K562 (cell line): Measurements from ENCODE around the gene UTP4. TPM values are rescaled to one million over a fixed set of nuclear protein-coding genes. Genes with fewer than 3 reads are reported as not detected.

Source experiments
- ARID1B ChIP-seq: fragments of 450-650 bp; IDR thresholded peaks from 2 replicates; pipeline ENCODE4 v1.6.1; 2016; ENCODE audit warnings: antibody characterized with exemption, mild to moderate bottlenecking, inconsistent platforms
- BHLHE40 ChIP-seq: IDR thresholded peaks from 2 replicates; pipeline ENCODE4 v1.6.1; 2011; ENCODE audit warnings: low read length, improper control_type of control experiment
- HCFC1 ChIP-seq: IDR thresholded peaks from 2 replicates; pipeline ENCODE4 v1.6.1; 2012; ENCODE audit warnings: low read depth, low read length, improper control_type of control experiment
- KAT2B ChIP-seq: IDR thresholded peaks from one replicate; pipeline ENCODE4 v1.6.1; 2012; ENCODE audit warnings: low read depth, mild to moderate bottlenecking, control low read depth, inconsistent platforms, low read length, moderate library complexity
- KLF16 ChIP-seq: IDR thresholded peaks from 2 replicates; pipeline ENCODE4 v1.6.1; 2016; ENCODE audit warnings: antibody characterized with exemption
- MAFF ChIP-seq: IDR thresholded peaks from 2 replicates; pipeline ENCODE4 v1.6.1; 2012; ENCODE audit warnings: low read length, improper control_type of control experiment
- MTA2 ChIP-seq: fragments of 450-650 bp; IDR thresholded peaks from 2 replicates; pipeline ENCODE4 v1.6.1; 2016; ENCODE audit warnings: low read depth
- PML ChIP-seq: IDR thresholded peaks from 2 replicates; pipeline ENCODE4 v1.6.1; 2012; ENCODE audit warnings: low read length, inconsistent platforms
- TEAD4 ChIP-seq, 2 experiments: sonication (generic) in 1 of 2; formaldehyde crosslinking in 1 of 2; IDR thresholded peaks; 2 replicates each; pipeline versions ENCODE4 v1.6.1 to v1.8.0; 2012 to 2022; ENCODE audit warnings: borderline replicate concordance in 1 of 2, inconsistent platforms in 1 of 2, low read length in 1 of 2, mild to moderate bottlenecking in 1 of 2, missing genetic modification reagents in 1 of 2
- ZNF134 ChIP-seq: fragments of 250-450 bp; sonication (Bioruptor Pico); conservative IDR thresholded peaks from 2 replicates; pipeline ENCODE4 v1.4.0; 2020
- polyA plus RNA-seq, 8 experiments: library from polyadenylated mRNA; depleted of rRNA in 4 of 8; stranded (reverse) in 5 of 8; unstranded in 3 of 8; fragments of >200 nt; fragmentation: Nextera tagmentation in 2 of 8; fragmentation: Illumina TruSeq in 1 of 8; extraction: Ambion mirVana in 2 of 8; extraction: Trizol in 1 of 8; gene quantifications; 2 replicates each; pipeline versions ENCODE4 v1.2.1 to v1.2.3, GENCODE V29; 2011 to 2014; ENCODE audit warnings: inconsistent platforms in 1 of 8, missing spikeins in 1 of 8
- total RNA-seq, 7 experiments: library from RNA; depleted of rRNA in 6 of 7; stranded (reverse); fragments of >200 nt in 6 of 7; fragmentation: Illumina TruSeq in 2 of 7; extraction: Trizol in 2 of 7; gene quantifications; 2 replicates each; pipeline versions ENCODE4 v1.2.1 to v1.2.3, GENCODE V29; 2011 to 2021; ENCODE audit warnings: low replicate concordance in 1 of 7
- TF ChIP-seq, protein P1 (sequence below): IDR thresholded peaks from 2 replicates; pipeline ENCODE4 v1.6.1; 2014; ENCODE audit warnings: antibody characterized with exemption
- TF ChIP-seq, protein P2 (sequence below): sonication (generic); formaldehyde crosslinking; IDR thresholded peaks from 2 replicates; pipeline ENCODE4 v1.5.0; 2020; ENCODE audit warnings: missing genetic modification reagents
- TF ChIP-seq, protein P3 (sequence below): fragments of 450-650 bp; IDR thresholded peaks from 2 replicates; pipeline ENCODE4 v1.6.1; 2016; ENCODE audit warnings: low read depth
- TF ChIP-seq, protein P4 (sequence below): fragments of 450-650 bp; formaldehyde crosslinking; IDR thresholded peaks from 2 replicates; pipeline ENCODE4 v1.4.0; 2020; ENCODE audit warnings: mild to moderate bottlenecking, moderate library complexity

UTP4 gene
- total and polyA plus RNA-seq, 9 of the 15 experiments (the other 6 are each of a cell fraction or from before 2014, with no cell fraction given): 46.1 to 203 (median 145) TPM

DNA sequence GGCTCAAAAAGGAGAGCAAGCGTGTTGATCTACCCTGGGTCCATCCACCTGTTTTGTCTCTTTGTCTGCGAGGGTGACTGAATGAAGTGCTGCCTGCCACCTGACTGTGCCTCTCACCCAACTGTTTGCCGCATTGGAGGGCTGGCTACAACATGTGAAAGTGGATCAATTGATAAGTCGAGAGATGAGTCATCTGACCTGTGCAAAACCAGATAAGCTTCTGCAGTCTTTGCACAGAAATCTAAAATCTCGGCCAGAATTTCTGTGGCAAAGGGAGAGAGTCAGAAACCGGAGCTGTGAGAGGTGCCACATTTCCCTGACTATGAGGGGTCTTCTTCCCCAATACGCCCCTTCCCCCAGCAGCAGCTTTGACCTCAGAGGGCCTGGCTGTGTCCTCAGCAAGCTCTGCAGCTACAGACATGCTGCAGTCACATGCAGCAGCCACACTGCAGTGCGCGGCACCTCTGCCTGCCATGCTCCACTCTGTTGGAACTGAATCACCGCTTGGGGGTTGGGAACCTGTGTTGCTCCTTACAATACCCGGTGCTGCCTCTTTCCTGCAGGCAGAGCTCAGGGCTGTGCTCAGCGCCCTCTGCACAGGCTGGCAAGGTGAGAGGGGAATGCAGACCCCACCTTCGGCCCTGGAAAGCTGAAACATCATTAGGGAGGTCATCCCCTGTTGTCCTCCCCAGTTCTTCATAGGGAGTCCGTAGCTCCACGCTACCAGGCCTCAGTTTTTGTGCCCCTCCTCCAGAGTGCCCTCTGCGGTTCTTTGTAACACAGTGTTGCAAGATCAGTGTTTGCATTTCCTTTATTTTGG, 43.1 kb upstream of the UTP4 start (continued):
- TF ChIP-seq, protein P1, sequence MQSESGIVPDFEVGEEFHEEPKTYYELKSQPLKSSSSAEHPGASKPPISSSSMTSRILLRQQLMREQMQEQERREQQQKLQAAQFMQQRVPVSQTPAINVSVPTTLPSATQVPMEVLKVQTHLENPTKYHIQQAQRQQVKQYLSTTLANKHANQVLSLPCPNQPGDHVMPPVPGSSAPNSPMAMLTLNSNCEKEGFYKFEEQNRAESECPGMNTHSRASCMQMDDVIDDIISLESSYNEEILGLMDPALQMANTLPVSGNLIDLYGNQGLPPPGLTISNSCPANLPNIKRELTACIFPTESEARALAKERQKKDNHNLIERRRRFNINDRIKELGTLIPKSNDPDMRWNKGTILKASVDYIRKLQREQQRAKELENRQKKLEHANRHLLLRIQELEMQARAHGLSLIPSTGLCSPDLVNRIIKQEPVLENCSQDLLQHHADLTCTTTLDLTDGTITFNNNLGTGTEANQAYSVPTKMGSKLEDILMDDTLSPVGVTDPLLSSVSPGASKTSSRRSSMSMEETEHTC: peak; percentile 60; the same call in 1 of the 2 replicates
- TF ChIP-seq, protein P2, sequence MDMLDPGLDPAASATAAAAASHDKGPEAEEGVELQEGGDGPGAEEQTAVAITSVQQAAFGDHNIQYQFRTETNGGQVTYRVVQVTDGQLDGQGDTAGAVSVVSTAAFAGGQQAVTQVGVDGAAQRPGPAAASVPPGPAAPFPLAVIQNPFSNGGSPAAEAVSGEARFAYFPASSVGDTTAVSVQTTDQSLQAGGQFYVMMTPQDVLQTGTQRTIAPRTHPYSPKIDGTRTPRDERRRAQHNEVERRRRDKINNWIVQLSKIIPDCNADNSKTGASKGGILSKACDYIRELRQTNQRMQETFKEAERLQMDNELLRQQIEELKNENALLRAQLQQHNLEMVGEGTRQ (CRISPR knock-in tag): peak; percentile 9; the same call in 1 of the 2 replicates
- TF ChIP-seq PML: peak; percentile 64
- peak; percentile 43; the same call in 1 of the 2 replicates for TF ChIP-seq KLF16
- TF ChIP-seq KAT2B: no peak
- TF ChIP-seq ARID1B: peak; percentile 93
- peak; percentile 16; the same call in 1 of the 2 replicates for TF ChIP-seq MAFF
- TF ChIP-seq TEAD4 (IDR thresholded peaks at IDR 0.05; ENCODE audit: low read length): peak; percentile 86
- TF ChIP-seq TEAD4 (CRISPR knock-in tag; IDR thresholded peaks at IDR 0.05; ENCODE audit: borderline replicate concordance): no peak
- TF ChIP-seq BHLHE40: peak; percentile 32; the same call in 1 of the 2 replicates
- TF ChIP-seq MTA2: peak; percentile 63
- TF ChIP-seq, protein P3, sequence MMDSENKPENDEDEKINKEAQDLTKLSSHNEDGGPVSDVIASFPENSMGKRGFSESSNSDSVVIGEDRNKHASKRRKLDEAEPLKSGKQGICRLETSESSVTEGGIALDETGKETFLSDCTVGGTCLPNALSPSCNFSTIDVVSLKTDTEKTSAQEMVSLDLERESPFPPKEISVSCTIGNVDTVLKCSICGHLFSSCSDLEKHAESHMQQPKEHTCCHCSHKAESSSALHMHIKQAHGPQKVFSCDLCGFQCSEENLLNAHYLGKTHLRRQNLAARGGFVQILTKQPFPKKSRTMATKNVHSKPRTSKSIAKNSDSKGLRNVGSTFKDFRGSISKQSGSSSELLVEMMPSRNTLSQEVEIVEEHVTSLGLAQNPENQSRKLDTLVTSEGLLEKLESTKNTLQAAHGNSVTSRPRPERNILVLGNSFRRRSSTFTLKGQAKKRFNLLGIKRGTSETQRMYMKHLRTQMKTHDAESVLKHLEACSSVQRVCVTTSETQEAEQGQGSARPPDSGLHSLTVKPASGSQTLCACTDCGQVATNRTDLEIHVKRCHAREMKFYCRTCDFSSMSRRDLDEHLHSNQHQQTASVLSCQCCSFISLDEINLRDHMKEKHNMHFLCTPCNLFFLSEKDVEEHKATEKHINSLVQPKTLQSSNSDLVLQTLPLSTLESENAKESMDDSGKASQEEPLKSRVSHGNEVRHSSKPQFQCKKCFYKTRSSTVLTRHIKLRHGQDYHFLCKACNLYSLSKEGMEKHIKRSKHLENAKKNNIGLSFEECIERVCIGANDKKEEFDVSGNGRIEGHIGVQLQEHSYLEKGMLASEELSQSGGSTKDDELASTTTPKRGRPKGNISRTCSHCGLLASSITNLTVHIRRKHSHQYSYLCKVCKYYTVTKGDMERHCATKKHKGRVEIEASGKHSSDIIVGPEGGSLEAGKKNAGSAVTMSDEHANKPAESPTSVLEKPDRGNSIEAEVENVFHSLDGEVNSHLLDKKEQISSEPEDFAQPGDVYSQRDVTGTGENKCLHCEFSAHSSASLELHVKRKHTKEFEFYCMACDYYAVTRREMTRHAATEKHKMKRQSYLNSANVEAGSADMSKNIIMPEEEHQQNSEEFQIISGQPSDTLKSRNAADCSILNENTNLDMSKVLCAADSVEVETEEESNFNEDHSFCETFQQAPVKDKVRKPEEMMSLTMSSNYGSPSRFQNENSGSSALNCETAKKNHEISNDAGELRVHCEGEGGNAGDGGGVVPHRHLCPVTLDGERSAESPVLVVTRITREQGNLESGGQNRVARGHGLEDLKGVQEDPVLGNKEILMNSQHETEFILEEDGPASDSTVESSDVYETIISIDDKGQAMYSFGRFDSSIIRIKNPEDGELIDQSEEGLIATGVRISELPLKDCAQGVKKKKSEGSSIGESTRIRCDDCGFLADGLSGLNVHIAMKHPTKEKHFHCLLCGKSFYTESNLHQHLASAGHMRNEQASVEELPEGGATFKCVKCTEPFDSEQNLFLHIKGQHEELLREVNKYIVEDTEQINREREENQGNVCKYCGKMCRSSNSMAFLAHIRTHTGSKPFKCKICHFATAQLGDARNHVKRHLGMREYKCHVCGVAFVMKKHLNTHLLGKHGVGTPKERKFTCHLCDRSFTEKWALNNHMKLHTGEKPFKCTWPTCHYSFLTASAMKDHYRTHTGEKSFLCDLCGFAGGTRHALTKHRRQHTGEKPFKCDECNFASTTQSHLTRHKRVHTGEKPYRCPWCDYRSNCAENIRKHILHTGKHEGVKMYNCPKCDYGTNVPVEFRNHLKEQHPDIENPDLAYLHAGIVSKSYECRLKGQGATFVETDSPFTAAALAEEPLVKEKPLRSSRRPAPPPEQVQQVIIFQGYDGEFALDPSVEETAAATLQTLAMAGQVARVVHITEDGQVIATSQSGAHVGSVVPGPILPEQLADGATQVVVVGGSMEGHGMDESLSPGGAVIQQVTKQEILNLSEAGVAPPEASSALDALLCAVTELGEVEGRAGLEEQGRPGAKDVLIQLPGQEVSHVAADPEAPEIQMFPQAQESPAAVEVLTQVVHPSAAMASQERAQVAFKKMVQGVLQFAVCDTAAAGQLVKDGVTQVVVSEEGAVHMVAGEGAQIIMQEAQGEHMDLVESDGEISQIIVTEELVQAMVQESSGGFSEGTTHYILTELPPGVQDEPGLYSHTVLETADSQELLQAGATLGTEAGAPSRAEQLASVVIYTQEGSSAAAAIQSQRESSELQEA: no peak
- TF ChIP-seq ZNF134 (CRISPR knock-in tag): no peak
- TF ChIP-seq, protein P4, sequence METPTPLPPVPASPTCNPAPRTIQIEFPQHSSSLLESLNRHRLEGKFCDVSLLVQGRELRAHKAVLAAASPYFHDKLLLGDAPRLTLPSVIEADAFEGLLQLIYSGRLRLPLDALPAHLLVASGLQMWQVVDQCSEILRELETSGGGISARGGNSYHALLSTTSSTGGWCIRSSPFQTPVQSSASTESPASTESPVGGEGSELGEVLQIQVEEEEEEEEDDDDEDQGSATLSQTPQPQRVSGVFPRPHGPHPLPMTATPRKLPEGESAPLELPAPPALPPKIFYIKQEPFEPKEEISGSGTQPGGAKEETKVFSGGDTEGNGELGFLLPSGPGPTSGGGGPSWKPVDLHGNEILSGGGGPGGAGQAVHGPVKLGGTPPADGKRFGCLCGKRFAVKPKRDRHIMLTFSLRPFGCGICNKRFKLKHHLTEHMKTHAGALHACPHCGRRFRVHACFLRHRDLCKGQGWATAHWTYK: no peak
- no peak for TF ChIP-seq HCFC1
